ENCODE data around the gene DDX27. TPM values are rescaled to one million over a fixed set of nuclear protein-coding genes. Genes with fewer than 3 reads are reported as not detected.

The DDX27 gene
- total and polyA plus RNA-seq, 2 of the 13 experiments (the other 11 are each of a cell fraction or from before 2014, with no cell fraction given), result 42.6 to 72.8 TPM

GRCh38 chr20:49186535-49187329, 32.5 kb upstream of the DDX27 start (continued):
- TF ChIP-seq ZNF816 (CRISPR knock-in tag; IDR thresholded peaks at IDR 0.05; ENCODE audit: borderline replicate concordance), result no peak; the same call in none of the 2 replicates
- TF ChIP-seq TFDP1 (CRISPR knock-in tag; IDR thresholded peaks at IDR 0.05; ENCODE audit: borderline replicate concordance), result 0 out of 2 replicates have a peak, but pooled peaks have one; percentile 25
- TF ChIP-seq ISL2 (CRISPR knock-in tag; IDR thresholded peaks at IDR 0.05), result no peak; the same call in 1 of the 2 replicates
- TF ChIP-seq, protein P1, sequence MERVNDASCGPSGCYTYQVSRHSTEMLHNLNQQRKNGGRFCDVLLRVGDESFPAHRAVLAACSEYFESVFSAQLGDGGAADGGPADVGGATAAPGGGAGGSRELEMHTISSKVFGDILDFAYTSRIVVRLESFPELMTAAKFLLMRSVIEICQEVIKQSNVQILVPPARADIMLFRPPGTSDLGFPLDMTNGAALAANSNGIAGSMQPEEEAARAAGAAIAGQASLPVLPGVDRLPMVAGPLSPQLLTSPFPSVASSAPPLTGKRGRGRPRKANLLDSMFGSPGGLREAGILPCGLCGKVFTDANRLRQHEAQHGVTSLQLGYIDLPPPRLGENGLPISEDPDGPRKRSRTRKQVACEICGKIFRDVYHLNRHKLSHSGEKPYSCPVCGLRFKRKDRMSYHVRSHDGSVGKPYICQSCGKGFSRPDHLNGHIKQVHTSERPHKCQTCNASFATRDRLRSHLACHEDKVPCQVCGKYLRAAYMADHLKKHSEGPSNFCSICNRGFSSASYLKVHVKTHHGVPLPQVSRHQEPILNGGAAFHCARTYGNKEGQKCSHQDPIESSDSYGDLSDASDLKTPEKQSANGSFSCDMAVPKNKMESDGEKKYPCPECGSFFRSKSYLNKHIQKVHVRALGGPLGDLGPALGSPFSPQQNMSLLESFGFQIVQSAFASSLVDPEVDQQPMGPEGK (CRISPR knock-in tag; IDR thresholded peaks at IDR 0.05), result peak; percentile 43; the same call in 1 of the 2 replicates
- no peak for TF ChIP-seq ZNF337 (CRISPR knock-in tag; IDR thresholded peaks at IDR 0.05; ENCODE audit: borderline replicate concordance, low read depth)
- no peak for TF ChIP-seq ZNF567 (CRISPR knock-in tag; IDR thresholded peaks at IDR 0.05; ENCODE audit: borderline replicate concordance)
- TF ChIP-seq EHMT2 (IDR thresholded peaks at IDR 0.05; ENCODE audit: borderline replicate concordance, low read depth, low read length), result no peak
- TF ChIP-seq ATF7-NPFF (CRISPR knock-in tag; IDR thresholded peaks at IDR 0.05; ENCODE audit: low read depth), result 0 out of 2 replicates have a peak, but pooled peaks have one; percentile 13
- TF ChIP-seq KDM3A (CRISPR knock-in tag; IDR thresholded peaks at IDR 0.05; ENCODE audit: low read depth), result no peak
- no peak for TF ChIP-seq CBX2 (IDR thresholded peaks at IDR 0.05; ENCODE audit: low read depth, low read length)
- TF ChIP-seq CBX2 (CRISPR knock-in tag; IDR thresholded peaks at IDR 0.05; ENCODE audit: low read depth), result no peak
- no peak for TF ChIP-seq ZNF83 (CRISPR knock-in tag; IDR thresholded peaks at IDR 0.05; ENCODE audit: borderline replicate concordance)
- TF ChIP-seq ZNF703 (CRISPR knock-in tag; IDR thresholded peaks at IDR 0.05; ENCODE audit: borderline replicate concordance), result no peak
- TF ChIP-seq KAT2B (IDR thresholded peaks at IDR 0.05; ENCODE audit: borderline replicate concordance, low read depth, low read length), result no peak
- no peak for TF ChIP-seq ZNF776 (CRISPR knock-in tag; IDR thresholded peaks at IDR 0.05)
- TF ChIP-seq SP5 (CRISPR knock-in tag; IDR thresholded peaks at IDR 0.05; ENCODE audit: borderline replicate concordance, low read depth), result peak; percentile 83
- no peak; the same call in 1 of the 2 replicates for TF ChIP-seq ZNF441 (CRISPR knock-in tag; IDR thresholded peaks at IDR 0.05; ENCODE audit: borderline replicate concordance)
- TF ChIP-seq MAFF (IDR thresholded peaks at IDR 0.05; ENCODE audit: low read depth, low read length), result no peak
- TF ChIP-seq HINFP (CRISPR knock-in tag; IDR thresholded peaks at IDR 0.05; ENCODE audit: low read depth), result peak; percentile 57; the same call in 1 of the 2 replicates
- no peak for TF ChIP-seq HCFC1 (IDR thresholded peaks at IDR 0.05; ENCODE audit: low read depth, low read length)
- 0 out of 2 replicates have a peak, but pooled peaks have one; percentile 37 for TF ChIP-seq ZNF678 (CRISPR knock-in tag; IDR thresholded peaks at IDR 0.05)
- no peak for TF ChIP-seq SNAI1 (CRISPR knock-in tag; IDR thresholded peaks at IDR 0.05; ENCODE audit: borderline replicate concordance)
- TF ChIP-seq CENPX (CRISPR knock-in tag; IDR thresholded peaks at IDR 0.05), result no peak
- no peak for TF ChIP-seq SIX4 (CRISPR knock-in tag; IDR thresholded peaks at IDR 0.05)
- peak; percentile 63; the same call in 1 of the 2 replicates for TF ChIP-seq SRF (IDR thresholded peaks at IDR 0.05; ENCODE audit: low read depth, low read length)
- TF ChIP-seq ZNF598 (CRISPR knock-in tag; IDR thresholded peaks at IDR 0.05; ENCODE audit: borderline replicate concordance), result no peak
